HepG2 (cell line): Measurements from ENCODE around the gene PFKL. TPM values are rescaled to one million over a fixed set of nuclear protein-coding genes. Genes with fewer than 3 reads are reported as not detected.
A peak's percentile ranks its signal among the peaks of the same experiment; 100 is the strongest.

ENCODE experiments used
- ATF7-NPFF ChIP-seq: sonication (generic); formaldehyde crosslinking; IDR thresholded peaks from 2 replicates; pipeline ENCODE4 v1.8.1; 2023; ENCODE audit warnings: mild to moderate bottlenecking, low read depth, missing genetic modification reagents, moderate library complexity
- CENPX ChIP-seq: sonication (generic); formaldehyde crosslinking; IDR thresholded peaks from 2 replicates; pipeline ENCODE4 v1.9.0; 2021; ENCODE audit warnings: mild to moderate bottlenecking, missing genetic modification reagents, moderate library complexity
- CTCF ChIP-seq: sonication (generic); formaldehyde crosslinking; IDR thresholded peaks from 2 replicates; pipeline ENCODE4 v1.5.0; 2020; ENCODE audit warnings: mild to moderate bottlenecking, missing genetic modification reagents, moderate library complexity
- EHMT2 ChIP-seq: fragments of 200-600 bp; sonication (generic); IDR thresholded peaks from 2 replicates; pipeline ENCODE4 v1.7.0; 2017; ENCODE audit warnings: antibody characterized with exemption, low read depth, low read length, borderline replicate concordance
- GABPB1 ChIP-seq: IDR thresholded peaks from 2 replicates; pipeline ENCODE4 v1.6.1; 2016; ENCODE audit warnings: mild to moderate bottlenecking, missing genetic modification reagents, moderate library complexity, missing compliant biosample characterization
- GTF2F1 ChIP-seq: fragments of 150-350 bp; IDR thresholded peaks from 2 replicates; pipeline ENCODE4 v1.6.1; 2014; ENCODE audit warnings: low read length
- HNRNPLL ChIP-seq: fragments of 200-400 bp; formaldehyde crosslinking; IDR thresholded peaks from 2 replicates; pipeline ENCODE4 v1.6.1; 2017; ENCODE audit warnings: mild to moderate bottlenecking, low read depth, low read length; ENCODE audit not compliant: poor library complexity, severe bottlenecking
- JDP2 ChIP-seq: sonication (generic); formaldehyde crosslinking; IDR thresholded peaks from 2 replicates; pipeline ENCODE4 v1.8.1; 2022; ENCODE audit warnings: missing genetic modification reagents, borderline replicate concordance
- MIER3 ChIP-seq: IDR thresholded peaks from 2 replicates; pipeline ENCODE4 v1.6.1; 2016; ENCODE audit warnings: missing compliant biosample characterization, borderline replicate concordance
- MYC ChIP-seq: sonication (generic); formaldehyde crosslinking; IDR thresholded peaks from 2 replicates; pipeline ENCODE4 v1.9.0; 2021; ENCODE audit warnings: missing genetic modification reagents, borderline replicate concordance
- NBN ChIP-seq: fragments of 450-650 bp; conservative IDR thresholded peaks from 2 replicates; pipeline ENCODE4 v1.6.1; 2017
- PITX1 ChIP-seq: sonication (generic); formaldehyde crosslinking; IDR thresholded peaks from 2 replicates; pipeline ENCODE4 v1.5.1; 2020; ENCODE audit warnings: mild to moderate bottlenecking, missing genetic modification reagents
- SP1 ChIP-seq, 2 experiments: fragments of 450-650 bp in 1 of 2; sonication (generic) in 1 of 2; formaldehyde crosslinking in 1 of 2; IDR thresholded peaks; 2 replicates each; pipeline versions ENCODE4 v1.4.0 to v1.6.1; 2016 to 2020; ENCODE audit warnings: missing genetic modification reagents in 1 of 2
- SRSF9 ChIP-seq: fragments of 200-400 bp; formaldehyde crosslinking; IDR thresholded peaks from 2 replicates; pipeline ENCODE4 v1.6.1; 2018; ENCODE audit warnings: borderline replicate concordance, mild to moderate bottlenecking, low read depth, low read length; ENCODE audit not compliant: insufficient read depth, poor library complexity, severe bottlenecking
- ZBTB43 ChIP-seq: sonication (generic); formaldehyde crosslinking; conservative IDR thresholded peaks from 2 replicates; pipeline ENCODE4 v1.4.0; 2020; ENCODE audit warnings: missing genetic modification reagents
- ZBTB7A ChIP-seq: sonication (generic); formaldehyde crosslinking; IDR thresholded peaks from 2 replicates; pipeline ENCODE4 v1.8.0; 2022; ENCODE audit warnings: mild to moderate bottlenecking, missing genetic modification reagents
- ZKSCAN5 ChIP-seq: sonication (generic); formaldehyde crosslinking; IDR thresholded peaks from 2 replicates; pipeline ENCODE4 v1.5.1; 2020; ENCODE audit warnings: mild to moderate bottlenecking, missing genetic modification reagents
- ZNF224 ChIP-seq: sonication (generic); formaldehyde crosslinking; IDR thresholded peaks from 2 replicates; pipeline ENCODE4 v1.5.0; 2020; ENCODE audit warnings: mild to moderate bottlenecking, missing genetic modification reagents
- ZNF232 ChIP-seq: sonication (generic); formaldehyde crosslinking; IDR thresholded peaks from 2 replicates; pipeline ENCODE4 v1.4.0; 2020; ENCODE audit warnings: missing genetic modification reagents, borderline replicate concordance
- ZNF468 ChIP-seq: sonication (generic); formaldehyde crosslinking; IDR thresholded peaks from 2 replicates; pipeline ENCODE4 v1.8.0; 2022; ENCODE audit warnings: mild to moderate bottlenecking, moderate library complexity, missing genetic modification reagents
- ZNF556 ChIP-seq: sonication (generic); formaldehyde crosslinking; IDR thresholded peaks from 2 replicates; pipeline ENCODE4 v1.4.0; 2020; ENCODE audit warnings: mild to moderate bottlenecking, missing genetic modification reagents, borderline replicate concordance
- ZNF639 ChIP-seq: conservative IDR thresholded peaks from 2 replicates; pipeline ENCODE4 v1.6.1; 2018; ENCODE audit warnings: missing genetic modification reagents
- ZNF704 ChIP-seq: sonication (generic); formaldehyde crosslinking; IDR thresholded peaks from 2 replicates; pipeline ENCODE4 v1.8.1; 2023; ENCODE audit warnings: mild to moderate bottlenecking, inconsistent platforms, moderate library complexity, missing genetic modification reagents, borderline replicate concordance
- ZNF782 ChIP-seq: sonication (generic); formaldehyde crosslinking; IDR thresholded peaks from 2 replicates; pipeline ENCODE4 v1.4.0; 2020; ENCODE audit warnings: missing genetic modification reagents, mild to moderate bottlenecking, borderline replicate concordance
- ZNF816 ChIP-seq: sonication (generic); formaldehyde crosslinking; IDR thresholded peaks from 2 replicates; pipeline ENCODE4 v1.8.0; 2022; ENCODE audit warnings: missing genetic modification reagents, mild to moderate bottlenecking, borderline replicate concordance
- polyA plus RNA-seq, 8 experiments: library from polyadenylated mRNA; depleted of rRNA in 3 of 8; stranded (reverse) in 7 of 8; unstranded in 1 of 8; fragments of >200 nt; fragmentation: Illumina TruSeq in 4 of 8; extraction: Trizol in 4 of 8; gene quantifications; 2 replicates each; pipeline versions ENCODE4 v1.2.1 to v1.2.3, GENCODE V29; 2011 to 2016; ENCODE audit warnings: low read depth in 4 of 8, missing spikeins in 1 of 8, mixed read lengths in 1 of 8; ENCODE audit not compliant: insufficient read depth in 1 of 8
- total RNA-seq, 5 experiments: library from RNA; depleted of rRNA; stranded (reverse); fragments of >200 nt; fragmentation: Illumina TruSeq; extraction: Trizol; gene quantifications; 2 replicates each; pipeline ENCODE4 v1.2.3, GENCODE V29; 2016; ENCODE audit warnings: low read depth in 1 of 5

Gene PFKL
- total and polyA plus RNA-seq, 2 of the 13 experiments (the other 11 are each of a cell fraction or from before 2014, with no cell fraction given) = 92.8 to 106 TPM

GRCh38 chr21:44370027-44370735, 70.3 kb downstream of the PFKL start (continued):
- TF ChIP-seq ZNF468 (CRISPR knock-in tag) (no peak), PITX1 (CRISPR knock-in tag) (no peak), CENPX (CRISPR knock-in tag) (no peak), GABPB1 (CRISPR knock-in tag) (peak; percentile 54), ZBTB43 (0 out of 2 replicates have a peak, but pooled peaks have one; percentile 71), ZNF639 (CRISPR knock-in tag) (no peak), ZBTB7A (CRISPR knock-in tag) (no peak), CTCF (0 out of 2 replicates have a peak, but pooled peaks have one; percentile 3), ZNF232 (peak; percentile 79; the same call in 1 of the 2 replicates), ZNF782 (CRISPR knock-in tag) (no peak; the same call in 1 of the 2 replicates), ATF7-NPFF (no peak), ZNF556 (CRISPR knock-in tag) (no peak), EHMT2 (no peak), SRSF9 (no peak), MYC (CRISPR knock-in tag) (peak; percentile 61; the same call in 1 of the 2 replicates), HNRNPLL (peak; percentile 33), JDP2 (no peak), SP1 (IDR thresholded peaks at IDR 0.05) (no peak), SP1 (CRISPR knock-in tag; IDR thresholded peaks at IDR 0.05) (no peak; the same call in 1 of the 2 replicates), ZKSCAN5 (CRISPR knock-in tag) (no peak), GTF2F1 (no peak), ZNF704 (no peak), MIER3 (0 out of 2 replicates have a peak, but pooled peaks have one; percentile 14), NBN (no peak), ZNF816 (CRISPR knock-in tag) (no peak), ZNF224 (CRISPR knock-in tag) (no peak)
